HG02588 (cell line): ENCODE data around the gene HAAO.
A peak's percentile ranks its signal among the peaks of the same experiment; 100 is the strongest.

Experiments
- ATAC-seq: cut with Tn5 transposase; IDR thresholded peaks from one replicate; pipeline ENCODE4 v1.9.1; 2021; ENCODE audit warnings: mild to moderate bottlenecking, moderate library complexity; ENCODE audit not compliant: unreplicated experiment

HAAO gene

GRCh38 chr2:42794271-42795046, 2.1 kb upstream of the HAAO start:
- no peak for ATAC-seq

GRCh38 chr2:42793334-42794270, 1.2 kb upstream of the HAAO start:
- no peak for ATAC-seq

DNA sequence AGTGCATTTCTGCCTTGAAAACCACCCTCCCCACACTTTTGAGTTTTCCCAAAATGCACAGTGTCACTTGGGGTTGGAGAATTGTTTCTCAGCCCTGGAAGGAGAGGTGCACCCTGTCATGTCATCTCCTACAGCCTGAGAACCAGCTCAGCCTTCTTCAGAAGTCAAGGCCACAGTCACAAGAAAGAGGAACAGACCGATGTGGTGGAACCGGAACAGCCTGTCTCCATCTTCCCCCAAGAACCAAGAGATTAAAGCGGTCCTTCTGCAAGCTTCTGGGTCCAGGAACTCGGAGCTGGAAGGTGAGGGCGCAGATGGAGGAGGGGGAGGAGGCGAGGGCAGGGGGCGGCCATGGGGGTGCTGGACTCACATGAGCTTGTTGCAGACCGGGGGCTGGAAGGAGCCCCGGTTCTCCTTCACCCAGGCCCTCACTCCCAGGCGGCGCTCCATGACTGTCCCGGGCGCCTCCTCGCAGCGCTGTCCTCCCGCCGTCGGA, 248 bp downstream of the HAAO start:
- ATAC-seq: peak; percentile 0

- ATAC-seq: no peak
Measured at GRCh38 chr2:42791606-42792005, 777 bp downstream of the HAAO start.

DNA sequence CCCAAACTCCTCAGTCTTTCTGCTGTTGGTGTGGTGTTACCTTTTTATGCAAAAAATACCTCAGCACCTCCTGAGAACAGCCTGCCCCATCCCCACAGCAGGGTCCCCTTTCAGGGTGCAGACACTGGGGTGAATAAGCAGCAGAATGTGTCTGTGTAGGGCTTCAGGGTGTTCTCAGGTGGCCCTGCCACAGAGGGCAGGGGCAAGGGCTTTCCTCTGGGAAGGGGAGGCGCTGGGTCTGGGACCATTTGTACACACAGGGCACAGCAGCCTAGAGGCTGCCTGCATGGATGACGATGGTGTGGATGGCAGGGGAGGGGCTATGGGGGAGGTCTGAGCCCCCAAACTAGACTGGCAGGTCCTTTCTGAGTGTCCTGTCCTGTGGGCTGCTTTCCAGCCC, 2.6 kb downstream of the HAAO start:
- ATAC-seq: no peak

DNA sequence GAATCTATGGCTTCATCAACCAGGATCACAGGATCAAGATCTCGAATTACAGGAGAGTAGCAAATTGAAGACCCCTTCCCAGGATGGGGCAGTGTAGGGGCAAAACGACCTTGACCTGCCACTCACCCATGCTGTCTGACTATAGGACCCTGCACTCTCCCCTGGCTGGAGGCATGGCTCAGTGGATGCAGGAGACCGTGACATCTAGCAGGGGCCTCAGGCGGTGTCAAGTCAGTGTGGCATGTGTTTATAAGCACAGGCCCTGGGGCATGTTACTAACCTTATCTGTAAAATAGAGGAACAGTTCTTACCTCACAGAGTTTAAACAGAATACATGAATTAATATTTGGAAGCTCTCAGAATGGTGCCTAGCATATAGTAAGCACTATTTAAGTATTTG, 3.5 kb downstream of the HAAO start:
- ATAC-seq: no peak

DNA sequence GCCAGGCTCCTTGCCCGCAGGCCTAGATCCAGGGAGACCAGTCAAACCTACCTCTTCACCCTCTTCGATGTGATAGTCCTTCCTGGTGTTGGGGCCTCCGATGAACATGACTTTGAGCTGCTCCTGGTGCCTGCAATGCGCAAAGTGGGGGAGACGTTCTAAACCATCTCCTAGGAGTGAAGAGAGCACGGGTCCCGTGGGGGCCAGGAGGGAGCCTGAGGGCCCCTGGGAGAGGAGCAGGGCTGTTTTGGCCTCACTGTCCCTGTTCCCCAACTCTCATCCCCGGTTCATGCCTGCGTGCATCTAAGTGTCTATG, 3.9 kb downstream of the HAAO start:
- ATAC-seq: no peak

- peak; percentile 34 for ATAC-seq
Measured at GRCh38 chr2:42787788-42788477, 4.5 kb downstream of the HAAO start.

DNA sequence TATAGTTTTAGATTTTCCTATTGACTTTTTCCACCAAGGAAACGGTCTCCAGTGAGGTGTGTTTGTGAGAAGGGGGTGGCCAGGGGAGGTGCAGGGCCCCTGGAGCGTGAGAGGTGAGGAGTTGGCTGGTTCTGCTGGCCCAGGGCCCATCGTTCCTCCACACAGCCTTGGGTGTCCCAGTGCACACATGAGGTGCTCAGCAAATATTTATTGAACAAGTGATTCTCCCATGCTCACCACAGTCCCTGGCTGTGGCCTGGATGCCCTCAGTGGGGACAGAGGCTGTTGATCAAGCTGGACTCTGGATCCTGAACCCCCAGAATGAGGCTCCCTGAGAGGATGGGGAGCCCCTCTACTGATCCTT, 5.0 kb downstream of the HAAO start:
- no peak for ATAC-seq

DNA sequence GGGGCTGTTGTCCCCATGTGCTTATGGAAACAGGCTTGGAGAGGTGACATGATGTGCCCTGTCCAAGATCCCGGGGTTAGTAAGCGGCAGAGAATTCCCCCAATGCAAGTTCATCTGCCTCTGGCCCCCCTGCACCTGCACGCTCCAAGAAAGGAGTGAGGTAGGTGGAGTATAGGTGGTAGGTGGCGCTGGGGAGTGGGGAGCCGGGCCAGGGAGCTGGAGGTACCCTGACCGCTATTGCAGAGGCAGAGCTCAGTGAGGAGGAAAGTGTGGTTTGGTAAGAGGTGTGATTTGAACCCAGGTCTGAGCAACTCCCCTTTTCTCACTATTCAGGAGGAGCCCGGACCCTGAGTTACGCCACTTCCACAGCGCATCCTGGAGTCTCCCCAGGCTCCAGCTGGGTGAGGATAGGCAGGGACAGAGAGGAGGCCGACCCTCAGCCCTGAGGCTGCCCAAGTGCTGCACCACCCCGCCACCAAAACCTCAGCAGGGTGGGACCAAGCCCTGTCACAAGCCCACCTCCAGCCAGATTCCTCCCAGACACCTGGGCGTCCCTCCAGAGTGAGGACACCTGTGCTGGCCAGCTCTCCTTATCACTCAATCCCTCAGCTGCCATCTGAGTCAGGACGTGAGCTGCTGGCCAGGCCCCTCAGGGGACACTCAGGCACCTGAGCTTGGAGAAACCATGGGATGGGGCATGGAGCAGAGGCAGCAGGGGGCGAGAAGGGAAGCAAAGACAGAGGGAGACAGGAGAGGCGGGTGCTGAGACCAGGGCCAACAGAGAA, 5.6 kb downstream of the HAAO start:
- ATAC-seq: no peak

DNA sequence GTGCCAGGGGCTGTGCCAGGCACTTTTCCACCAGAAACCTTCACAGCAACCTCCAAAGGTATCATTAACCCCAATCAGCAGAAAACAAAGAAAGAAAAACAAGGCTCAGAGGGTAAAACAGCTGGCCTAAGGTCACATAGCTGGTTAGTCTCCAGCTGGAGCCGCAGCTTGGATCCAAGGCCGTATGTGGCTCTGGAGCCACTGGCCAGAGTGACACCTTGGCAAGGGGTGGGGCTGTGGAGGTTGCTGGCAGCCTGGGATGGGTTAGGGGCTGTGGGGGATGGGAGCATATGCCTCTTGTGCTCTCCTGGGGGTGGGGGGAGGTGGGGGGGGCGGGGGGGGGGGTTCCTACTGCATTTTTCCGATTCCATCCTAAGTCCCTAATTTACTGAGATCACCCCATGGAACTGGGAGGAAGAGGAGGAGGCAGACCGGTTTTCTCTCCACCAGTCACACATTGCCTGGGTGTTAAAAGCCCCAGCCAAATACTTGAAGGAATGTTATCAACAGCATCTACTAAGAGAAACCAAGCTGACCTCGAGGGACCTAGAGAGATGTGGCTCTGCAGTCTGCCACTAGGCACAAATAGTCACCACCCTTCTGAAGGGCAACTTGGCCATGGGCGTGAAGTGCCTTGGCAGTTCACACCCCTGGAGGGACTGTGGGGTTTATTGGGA, 8.0 kb downstream of the HAAO start:
- no peak for ATAC-seq

- no peak for ATAC-seq
Measured at GRCh38 chr2:42783511-42783910, 8.9 kb downstream of the HAAO start.

DNA sequence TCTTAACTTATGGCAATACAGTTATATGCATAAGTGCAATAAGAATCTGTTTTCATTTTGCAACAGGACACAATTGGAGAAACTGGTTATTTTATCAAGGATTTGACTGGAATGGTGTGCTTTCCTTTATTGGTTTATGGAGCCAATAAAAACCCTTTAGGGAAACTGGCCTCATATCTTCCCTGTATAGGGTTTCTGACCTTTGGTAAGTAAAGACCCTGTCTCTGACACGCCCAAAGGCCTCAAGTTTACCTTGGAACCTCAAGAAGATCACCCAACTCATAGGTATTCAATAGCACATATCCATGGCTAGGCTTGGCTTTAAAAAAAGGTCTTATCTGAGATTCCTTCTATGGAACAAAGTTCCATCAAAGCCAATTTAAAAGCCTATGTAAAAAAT, 11.2 kb downstream of the HAAO start:
- no peak for ATAC-seq

DNA sequence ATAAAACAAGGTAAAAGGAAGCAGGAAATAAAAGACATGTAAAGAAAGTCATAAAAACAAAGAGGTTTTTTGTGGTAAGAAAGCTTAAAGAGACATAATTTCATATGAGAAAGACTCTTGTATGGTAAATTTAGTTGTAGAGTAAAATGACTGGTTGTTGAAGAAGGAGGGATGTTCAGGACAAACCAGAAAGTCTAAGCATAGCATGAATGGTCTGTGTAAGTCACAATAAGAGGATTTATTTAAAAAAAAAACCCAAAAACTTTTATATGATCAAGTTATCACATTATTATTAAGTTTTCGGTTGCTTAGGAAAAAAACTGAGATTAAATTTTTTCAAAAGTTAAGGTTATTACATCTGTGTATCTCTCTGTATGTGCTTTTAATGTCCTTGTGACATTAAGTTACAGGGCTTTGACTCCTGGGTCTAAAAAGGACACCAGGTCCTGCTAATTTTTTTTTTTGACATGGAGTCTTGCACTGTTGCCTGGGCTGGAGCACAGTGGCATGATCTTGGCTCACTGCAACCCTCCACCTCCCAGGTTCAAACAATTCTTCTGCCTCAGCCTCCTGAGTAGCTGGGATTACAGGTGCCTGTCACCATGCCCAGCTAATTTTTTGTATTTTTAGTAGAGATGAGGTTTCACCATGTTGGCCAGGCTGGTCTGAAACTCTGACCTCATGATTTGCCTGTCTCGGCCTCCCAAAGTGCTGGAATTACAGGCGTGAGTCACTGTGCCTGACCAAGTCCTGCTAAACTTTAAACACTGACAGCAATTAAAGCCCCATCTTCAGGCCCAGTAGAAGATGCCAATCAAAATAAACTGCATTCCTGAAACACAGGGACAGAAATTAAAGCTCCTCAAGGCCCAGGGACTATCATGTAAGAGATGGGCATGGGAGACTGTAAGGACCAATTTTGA, 14.2 kb downstream of the HAAO start:
- no peak for ATAC-seq

DNA sequence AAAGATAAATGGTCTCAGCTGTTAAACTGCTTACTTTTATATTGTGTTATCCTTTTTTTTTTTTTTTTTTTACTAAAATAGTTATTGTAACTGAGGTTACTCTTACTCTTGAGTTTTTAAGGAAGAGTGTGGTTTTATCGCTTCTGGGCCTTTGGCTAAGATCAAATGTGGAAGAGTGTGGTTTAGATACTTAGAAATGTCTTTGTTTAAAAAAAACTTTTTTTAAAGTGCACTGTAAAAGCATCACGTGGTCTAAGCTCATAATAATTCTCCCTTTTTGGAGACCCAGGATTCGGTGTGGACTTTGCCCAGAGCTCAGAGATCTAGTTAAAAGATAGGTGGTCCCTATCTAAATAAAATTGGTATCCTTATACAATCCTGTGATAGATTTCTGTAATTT, 16.6 kb downstream of the HAAO start:
- no peak for ATAC-seq

DNA sequence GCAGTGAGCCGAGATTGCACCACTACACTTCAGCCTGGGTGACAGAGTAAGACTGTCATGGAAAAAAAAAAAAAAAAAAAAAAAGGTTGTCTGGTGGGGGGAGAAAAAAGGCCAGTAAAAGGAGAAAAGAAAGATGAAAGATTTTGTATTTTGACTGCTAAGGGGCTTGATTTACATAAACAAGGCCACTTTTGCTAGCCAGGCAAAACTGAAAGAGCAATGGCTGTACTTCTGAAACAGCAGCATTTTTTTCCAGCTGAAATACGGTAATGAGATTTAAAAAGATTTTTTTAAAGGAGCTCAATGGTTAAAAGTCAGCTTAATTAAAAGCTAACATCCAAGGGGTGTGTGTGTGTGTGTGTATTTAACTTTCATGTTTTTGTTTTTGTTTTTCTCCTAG, 17.2 kb downstream of the HAAO start:
- no peak for ATAC-seq

DNA sequence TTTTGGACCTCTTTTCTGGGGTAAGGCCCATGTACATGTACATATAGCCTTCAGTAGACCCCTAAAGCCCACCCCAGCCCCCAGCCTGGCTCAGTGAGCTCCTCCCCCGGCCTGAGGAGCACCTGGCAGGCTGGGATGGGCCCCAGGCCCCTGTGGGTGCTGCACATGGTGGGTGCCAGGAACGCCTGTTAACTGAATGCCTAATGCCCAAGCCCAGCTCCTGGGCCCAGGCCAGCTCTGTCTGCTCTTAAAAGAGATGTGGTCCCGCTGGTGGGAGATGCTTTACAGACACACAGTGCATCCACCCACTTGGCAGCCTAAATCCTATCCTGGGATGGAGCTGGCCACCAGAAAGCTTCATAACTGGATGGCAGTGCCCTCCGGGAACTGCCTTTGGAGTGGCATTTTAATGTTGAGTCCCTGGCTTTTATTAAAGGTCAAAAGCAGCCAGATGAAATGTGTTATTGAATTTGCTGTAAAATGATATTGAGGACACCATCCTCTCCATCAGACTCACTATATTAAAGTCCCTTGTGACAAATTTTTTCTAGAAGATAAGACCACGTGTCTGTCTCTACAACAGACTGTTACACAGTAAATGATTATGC, 20.7 kb downstream of the HAAO start:
- no peak for ATAC-seq

GRCh38 chr2:42770288-42771131, 21.9 kb downstream of the HAAO start:
- no peak for ATAC-seq
